Keratinocyte (primary cell): Measurements from ENCODE around the gene NOS3.

Source experiments
- EZH2 ChIP-seq: IDR thresholded peaks from one replicate; pipeline ENCODE4 v1.6.1; 2012; ENCODE audit warnings: inconsistent platforms, mild to moderate bottlenecking, low read length, moderate library complexity
- TF ChIP-seq, protein P1 (sequence below), 3 experiments: IDR thresholded peaks in 1 of 3; conservative IDR thresholded peaks in 1 of 3; optimal IDR thresholded peaks in 1 of 3; 2 replicates in 2 of 3; 3 replicates in 1 of 3; pipeline versions ENCODE3 to v1.5.1; 2011; ENCODE audit warnings: low read length in 3 of 3, mild to moderate bottlenecking in 3 of 3, moderate library complexity in 2 of 3, control low read depth in 1 of 3, inconsistent platforms in 1 of 3; ENCODE audit not compliant: insufficient read depth in 2 of 3; ENCODE audit errors: extremely low read depth in 1 of 3

DNA sequence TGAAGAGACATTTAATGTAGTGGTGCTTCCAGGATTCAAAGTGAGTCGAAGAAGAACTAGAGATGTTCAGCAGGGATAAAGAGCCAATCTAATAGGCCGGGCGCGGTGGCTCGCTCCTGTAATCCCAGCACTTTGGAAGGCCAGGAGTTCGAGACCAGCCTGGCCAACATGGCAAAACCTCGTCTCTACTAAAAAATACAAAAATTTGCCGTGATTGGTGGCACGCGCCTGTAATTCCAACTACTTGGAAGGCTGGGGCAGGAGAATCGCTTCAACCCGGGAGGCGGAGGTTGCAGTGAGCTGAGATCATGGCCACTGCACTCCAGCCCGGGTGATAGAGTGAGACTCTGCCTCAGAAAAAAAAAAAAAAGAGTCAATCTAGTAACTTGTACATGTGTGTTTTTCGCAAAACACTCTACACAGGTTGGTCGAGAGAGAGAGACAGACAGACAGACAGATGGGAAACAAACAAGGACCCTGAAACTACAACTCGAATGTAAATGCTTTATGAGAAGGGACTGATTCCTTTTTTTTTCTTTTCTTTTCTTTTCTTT, 38.2 kb downstream of the NOS3 start:
- TF ChIP-seq, protein P1, sequence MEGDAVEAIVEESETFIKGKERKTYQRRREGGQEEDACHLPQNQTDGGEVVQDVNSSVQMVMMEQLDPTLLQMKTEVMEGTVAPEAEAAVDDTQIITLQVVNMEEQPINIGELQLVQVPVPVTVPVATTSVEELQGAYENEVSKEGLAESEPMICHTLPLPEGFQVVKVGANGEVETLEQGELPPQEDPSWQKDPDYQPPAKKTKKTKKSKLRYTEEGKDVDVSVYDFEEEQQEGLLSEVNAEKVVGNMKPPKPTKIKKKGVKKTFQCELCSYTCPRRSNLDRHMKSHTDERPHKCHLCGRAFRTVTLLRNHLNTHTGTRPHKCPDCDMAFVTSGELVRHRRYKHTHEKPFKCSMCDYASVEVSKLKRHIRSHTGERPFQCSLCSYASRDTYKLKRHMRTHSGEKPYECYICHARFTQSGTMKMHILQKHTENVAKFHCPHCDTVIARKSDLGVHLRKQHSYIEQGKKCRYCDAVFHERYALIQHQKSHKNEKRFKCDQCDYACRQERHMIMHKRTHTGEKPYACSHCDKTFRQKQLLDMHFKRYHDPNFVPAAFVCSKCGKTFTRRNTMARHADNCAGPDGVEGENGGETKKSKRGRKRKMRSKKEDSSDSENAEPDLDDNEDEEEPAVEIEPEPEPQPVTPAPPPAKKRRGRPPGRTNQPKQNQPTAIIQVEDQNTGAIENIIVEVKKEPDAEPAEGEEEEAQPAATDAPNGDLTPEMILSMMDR (optimal IDR thresholded peaks at IDR 0.05 in 1 of 3, IDR thresholded peaks at IDR 0.05 in 1 of 3, conservative IDR thresholded peaks at IDR 0.05 in 1 of 3; ENCODE audit: extremely low read depth in 1 of 3, insufficient read depth in 2 of 3, low read length in 3 of 3): no peak
- TF ChIP-seq EZH2: no peak
